SK-N-MC (cell line): ENCODE measurements around the gene RNASE2.
A peak's percentile ranks its signal among the peaks of the same experiment; 100 is the strongest.

Experiments used
- DNase-seq: peaks from one replicate; pipeline ENCODE4 v3.0.0-alpha.2; 2011; ENCODE audit warnings: low read depth, low spot score
- H3K27ac ChIP-seq: fragments of 200-600 bp; sonication (generic); 2 replicates; pipeline ENCODE4 v1.5.1; 2016; ENCODE audit warnings: mixed run types
- H3K36me3 ChIP-seq: fragments of 200-600 bp; sonication (generic); 2 replicates; pipeline ENCODE4 v1.6.1; 2017; ENCODE audit warnings: antibody characterized with exemption, low read length, mixed read lengths; ENCODE audit not compliant: insufficient read depth
- H3K4me3 ChIP-seq: fragments of 200-600 bp; sonication (generic); 2 replicates; pipeline ENCODE4 v1.5.1; 2016
- H3K9ac ChIP-seq: fragments of 200-600 bp; sonication (generic); 2 replicates; pipeline ENCODE4 v1.8.0; 2017; ENCODE audit warnings: mixed run types, mixed read lengths; ENCODE audit not compliant: insufficient read length
- H3K9me3 ChIP-seq: fragments of 200-600 bp; sonication (generic); 2 replicates; pipeline ENCODE4 v1.6.1; 2017; ENCODE audit warnings: low read depth, mild to moderate bottlenecking, antibody characterized with exemption, low read length, moderate library complexity, mixed read lengths
- EZH2 ChIP-seq: fragments of 200-600 bp; sonication (generic); IDR thresholded peaks from one replicate; pipeline ENCODE4 v1.6.1; 2017; ENCODE audit warnings: antibody characterized with exemption
- FOXP2 ChIP-seq: optimal IDR thresholded peaks from 2 replicates; pipeline ENCODE3; 2011; ENCODE audit warnings: mild to moderate bottlenecking, moderate library complexity; ENCODE audit not compliant: insufficient read depth; ENCODE audit errors: extremely low read length, control extremely low read depth
- POLR2AphosphoS5 ChIP-seq: IDR thresholded peaks from 2 replicates; pipeline ENCODE4 v1.6.1; 2012; ENCODE audit warnings: mild to moderate bottlenecking, low read depth, low read length, borderline replicate concordance

RNASE2 gene

GRCh38 chr14:20997115-20997514 lies 41.8 kb downstream of the RNASE2 start:
- TF ChIP-seq FOXP2 = no peak
- TF ChIP-seq POLR2AphosphoS5 = no peak
- no peak for TF ChIP-seq EZH2
- Histone ChIP-seq H3K36me3 (peaks cover 46% of the 10 kb centered on the region), H3K9ac (no peak overlapping the region)

GRCh38 chr14:20997564-20997963 lies 42.3 kb downstream of the RNASE2 start:
- Histone ChIP-seq H3K27ac (no peak overlapping the region), H3K9me3 (no peaks in the 10 kb centered on the region), H3K4me3 (no peak overlapping the region), H3K36me3 (peaks cover 41% of the 10 kb centered on the region), H3K9ac (no peak overlapping the region)
- TF ChIP-seq POLR2AphosphoS5 = no peak
- TF ChIP-seq EZH2 = no peak
- no peak for TF ChIP-seq FOXP2
- DNase-seq = no peak

More at GRCh38 chr14:20997115-20997514, 41.8 kb downstream of the RNASE2 start:
- H3K27ac ChIP-seq = no peak overlapping the region
- DNase-seq = no peak
- H3K4me3 ChIP-seq = no peak overlapping the region
- H3K9me3 ChIP-seq = no peaks in the 10 kb centered on the region

- H3K27ac ChIP-seq = peak overlapping the region; percentile 52; the same call in 1 of the 2 replicates
These were observed 42.9 kb downstream of the RNASE2 start for GRCh38 chr14:20998139-20998538.

GRCh38 chr14:20998674-20999366 lies 43.5 kb downstream of the RNASE2 start, which contains the start of gene SLC39A2:
Gene SLC39A2 (plus strand): TSS chr14:20999293. CDS start chr14:20999447, 154 bp downstream.
- peak within 1 kb of the TSS; percentile 52; the same call in 1 of the 2 replicates for H3K27ac ChIP-seq
- DNase-seq = no peak

More at GRCh38 chr14:20998139-20998538, 42.9 kb downstream of the RNASE2 start:
- Histone ChIP-seq H3K9ac (no peak overlapping the region), H3K4me3 (no peak overlapping the region), H3K36me3 (peaks cover 36% of the 10 kb centered on the region), H3K9me3 (no peaks in the 10 kb centered on the region)
- TF ChIP-seq FOXP2 = no peak
- no peak for TF ChIP-seq EZH2
- no peak for TF ChIP-seq POLR2AphosphoS5
- DNase-seq = no peak

DNA sequence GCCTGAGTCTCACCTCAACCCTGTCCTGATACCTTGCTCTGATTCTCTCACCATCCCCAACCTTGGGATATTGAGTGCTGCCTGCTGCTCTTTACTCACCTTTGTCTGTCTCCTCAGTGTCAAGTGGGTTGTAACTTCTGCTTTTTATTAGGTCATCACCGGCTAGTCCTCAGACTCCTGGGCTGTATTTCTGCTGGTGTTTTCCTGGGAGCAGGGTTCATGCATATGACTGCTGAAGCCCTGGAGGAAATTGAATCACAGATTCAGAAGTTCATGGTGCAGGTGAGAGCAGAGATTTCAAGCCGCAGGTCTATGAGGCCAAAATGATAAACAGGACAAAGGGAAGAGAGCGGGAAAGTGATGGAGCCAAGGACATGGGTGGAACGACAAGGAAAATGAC lies 44.3 kb downstream of the RNASE2 start:
- no peak for DNase-seq
- no peak overlapping the region for H3K4me3 ChIP-seq
- no peak overlapping the region for H3K9ac ChIP-seq
- TF ChIP-seq POLR2AphosphoS5 (no peak), FOXP2 (no peak), EZH2 (no peak)
- H3K27ac ChIP-seq = no peak overlapping the region
- H3K9me3 ChIP-seq = no peaks in the 10 kb centered on the region
- H3K36me3 ChIP-seq = peaks cover 23% of the 10 kb centered on the region

More at GRCh38 chr14:20998674-20999366, 43.5 kb downstream of the RNASE2 start, which contains the start of gene SLC39A2:
- H3K4me3 ChIP-seq = peak within 1 kb of the TSS; percentile 32
- peaks cover 31% of the 10 kb centered on the region for H3K36me3 ChIP-seq
- no peak for TF ChIP-seq POLR2AphosphoS5
- no peak for TF ChIP-seq FOXP2
- no peak for TF ChIP-seq EZH2
- no peaks in the 10 kb centered on the region for H3K9me3 ChIP-seq
- H3K9ac ChIP-seq = no peak within 1 kb of the TSS

DNA sequence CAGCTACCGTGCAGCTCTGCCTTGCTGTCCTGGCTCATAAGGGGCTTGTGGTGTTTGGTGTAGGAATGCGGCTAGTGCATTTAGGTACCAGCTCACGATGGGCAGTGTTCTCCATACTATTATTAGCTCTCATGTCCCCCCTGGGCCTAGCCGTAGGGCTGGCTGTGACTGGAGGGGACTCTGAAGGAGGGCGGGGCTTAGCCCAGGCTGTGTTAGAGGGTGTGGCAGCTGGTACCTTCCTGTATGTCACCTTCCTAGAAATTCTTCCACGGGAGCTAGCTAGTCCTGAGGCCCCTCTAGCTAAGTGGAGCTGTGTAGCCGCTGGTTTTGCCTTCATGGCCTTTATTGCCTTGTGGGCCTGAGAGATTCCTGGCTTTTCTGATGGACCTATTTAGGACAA lies 45.9 kb downstream of the RNASE2 start:
- Histone ChIP-seq H3K27ac (no peak overlapping the region), H3K36me3 (peaks cover 7% of the 10 kb centered on the region), H3K9ac (no peak overlapping the region), H3K9me3 (no peaks in the 10 kb centered on the region), H3K4me3 (no peak overlapping the region)
- no peak for TF ChIP-seq POLR2AphosphoS5
- TF ChIP-seq EZH2 = no peak
- no peak for TF ChIP-seq FOXP2
- no peak for DNase-seq

GRCh38 chr14:21003788-21004346 lies 48.6 kb downstream of the RNASE2 start:
- H3K9ac ChIP-seq = no peak overlapping the region
- TF ChIP-seq POLR2AphosphoS5 = no peak
- no peak for TF ChIP-seq FOXP2
- TF ChIP-seq EZH2 = no peak
- H3K27ac ChIP-seq = no peak overlapping the region
- no peaks in the 10 kb centered on the region for H3K36me3 ChIP-seq
- no peak for DNase-seq
- H3K9me3 ChIP-seq = no peaks in the 10 kb centered on the region
- H3K4me3 ChIP-seq = no peak overlapping the region
